Neural cell (in vitro differentiated cells): Measurements from ENCODE around the gene POPDC2.

Experiments
- CTCF ChIP-seq: fragments of 450-650 bp; IDR thresholded peaks from 2 replicates; pipeline ENCODE4 v1.5.1; 2014; ENCODE audit warnings: antibody characterized with exemption, mild to moderate bottlenecking, moderate library complexity; ENCODE audit not compliant: poor library complexity, severe bottlenecking
- EP300 ChIP-seq: fragments of 450-650 bp; conservative IDR thresholded peaks from 2 replicates; pipeline ENCODE4 v1.6.1; 2014; ENCODE audit warnings: antibody characterized with exemption, mild to moderate bottlenecking, moderate library complexity; ENCODE audit not compliant: poor library complexity, severe bottlenecking
- RAD21 ChIP-seq: fragments of 450-650 bp; conservative IDR thresholded peaks from 2 replicates; pipeline ENCODE4 v1.6.1; 2014; ENCODE audit warnings: antibody characterized with exemption, mild to moderate bottlenecking, moderate library complexity

- no peak for TF ChIP-seq CTCF
- no peak for TF ChIP-seq RAD21
- TF ChIP-seq EP300, result no peak
Observed at GRCh38 chr3:119630880-119631329, 29.5 kb downstream of the POPDC2 start.
